ENCODE measurements around the gene MUC6.

GRCh38 chr11:1012740-1013630, 23.5 kb downstream of the MUC6 start:
- TF ChIP-seq ZFP30 (CRISPR knock-in tag; IDR thresholded peaks at IDR 0.05) (no peak), TSHZ2 (CRISPR knock-in tag; IDR thresholded peaks at IDR 0.05) (no peak), PPARA (CRISPR knock-in tag; IDR thresholded peaks at IDR 0.05; ENCODE audit: borderline replicate concordance) (no peak), ZFP3 (CRISPR knock-in tag; IDR thresholded peaks at IDR 0.05) (no peak), SNAI2 (CRISPR knock-in tag; IDR thresholded peaks at IDR 0.05) (no peak), BACH2 (CRISPR knock-in tag; IDR thresholded peaks at IDR 0.05; ENCODE audit: borderline replicate concordance) (no peak), ZNF565 (CRISPR knock-in tag; conservative IDR thresholded peaks at IDR 0.05; ENCODE audit: low read depth) (no peak), CSDC2 (CRISPR knock-in tag; IDR thresholded peaks at IDR 0.05) (no peak), OSR1 (CRISPR knock-in tag; IDR thresholded peaks at IDR 0.05) (no peak), RARB (CRISPR knock-in tag; IDR thresholded peaks at IDR 0.05) (no peak), GLIS3 (CRISPR knock-in tag; IDR thresholded peaks at IDR 0.05) (no peak)
- TF ChIP-seq, protein P1, sequence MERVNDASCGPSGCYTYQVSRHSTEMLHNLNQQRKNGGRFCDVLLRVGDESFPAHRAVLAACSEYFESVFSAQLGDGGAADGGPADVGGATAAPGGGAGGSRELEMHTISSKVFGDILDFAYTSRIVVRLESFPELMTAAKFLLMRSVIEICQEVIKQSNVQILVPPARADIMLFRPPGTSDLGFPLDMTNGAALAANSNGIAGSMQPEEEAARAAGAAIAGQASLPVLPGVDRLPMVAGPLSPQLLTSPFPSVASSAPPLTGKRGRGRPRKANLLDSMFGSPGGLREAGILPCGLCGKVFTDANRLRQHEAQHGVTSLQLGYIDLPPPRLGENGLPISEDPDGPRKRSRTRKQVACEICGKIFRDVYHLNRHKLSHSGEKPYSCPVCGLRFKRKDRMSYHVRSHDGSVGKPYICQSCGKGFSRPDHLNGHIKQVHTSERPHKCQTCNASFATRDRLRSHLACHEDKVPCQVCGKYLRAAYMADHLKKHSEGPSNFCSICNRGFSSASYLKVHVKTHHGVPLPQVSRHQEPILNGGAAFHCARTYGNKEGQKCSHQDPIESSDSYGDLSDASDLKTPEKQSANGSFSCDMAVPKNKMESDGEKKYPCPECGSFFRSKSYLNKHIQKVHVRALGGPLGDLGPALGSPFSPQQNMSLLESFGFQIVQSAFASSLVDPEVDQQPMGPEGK (CRISPR knock-in tag; IDR thresholded peaks at IDR 0.05; ENCODE audit: borderline replicate concordance), result no peak

All from SK-N-SH treated with all-trans-retinoic acid at 6 μM for 48 hours (cell line).